Activated CD8-positive, alpha-beta memory T cell treated with anti-CD3 and anti-CD28 coated beads for 36 hours (primary cell): ENCODE measurements around the gene AFG1L. TPM values are rescaled to one million over a fixed set of nuclear protein-coding genes. Genes with fewer than 3 reads are reported as not detected.
"Not testable (repeated sequence)": the region's sequence is repeated elsewhere in the genome, so short reads cannot be mapped to it uniquely, and the experiment has no call there.

Experiments used
- CTCF ChIA-PET: fragments of 350-600 bp; sonication (Branson Sonifier 250); formaldehyde crosslinking; loops from one replicate; lab custom pipeline; 2021; ENCODE audit warnings: antibody characterized with exemption; lab: Charles Lee
- POLR2A ChIA-PET: fragments of 350-600 bp; sonication (Branson Sonifier 250); formaldehyde crosslinking; loops from one replicate; lab custom pipeline; 2021; ENCODE audit warnings: antibody characterized with exemption; lab: Charles Lee
- total RNA-seq, 2 experiments: library from RNA; stranded (reverse); gene quantifications; one replicate each; pipeline ENCODE4 v1.2.3, GENCODE V29; 2021

AFG1L gene
- total RNA-seq, 2 experiments from 2014 or later: 5.1 TPM

- ChIA-PET POLR2A (no interaction called here), CTCF (no interaction called here)
Observed at GRCh38 chr6:108383981-108384380, 89.1 kb downstream of the AFG1L start.

DNA sequence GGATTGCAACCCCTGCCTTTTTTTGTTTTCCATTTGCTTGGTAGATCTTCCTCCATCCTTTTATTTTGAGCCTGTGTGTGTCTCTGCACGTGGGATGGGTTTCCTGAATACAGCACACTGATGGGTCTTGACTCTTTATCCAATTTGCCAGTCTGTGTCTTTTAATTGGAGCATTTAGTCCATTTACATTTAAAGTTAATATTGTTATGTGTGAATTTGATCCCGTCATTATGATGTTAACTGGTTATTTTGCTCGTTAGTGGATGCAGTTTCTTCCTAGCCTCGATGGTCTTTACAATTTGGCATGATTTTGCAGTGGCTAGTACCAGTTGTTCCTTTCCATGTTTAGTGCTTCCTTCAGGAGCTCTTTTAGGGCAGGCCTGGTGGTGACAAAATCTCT, 94.3 kb downstream of the AFG1L start:
- CTCF ChIA-PET, POLR2A ChIA-PET: not testable (repeated sequence)

DNA sequence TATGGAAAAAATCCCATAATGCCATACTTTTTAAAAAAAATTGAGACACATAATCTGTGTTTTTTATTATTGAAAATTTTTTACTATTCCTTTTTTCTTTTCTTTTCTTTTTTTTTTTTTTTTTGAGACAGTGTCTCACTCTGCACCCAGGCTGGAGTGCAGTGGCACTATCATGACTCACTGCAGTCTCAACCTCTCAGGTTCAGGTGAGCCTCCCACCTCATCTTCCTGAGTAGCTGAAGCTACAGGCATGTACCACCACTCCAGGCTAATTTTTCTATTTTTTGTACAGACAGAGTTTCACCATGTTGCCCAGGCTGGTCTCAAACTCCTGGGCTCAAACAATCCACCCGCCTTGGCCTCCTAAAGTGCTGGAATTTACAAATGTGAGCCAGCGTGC, 100.4 kb downstream of the AFG1L start:
- CTCF ChIA-PET: no interaction called here
- POLR2A ChIA-PET: no interaction called here

GRCh38 chr6:108403236-108403635, 108.4 kb downstream of the AFG1L start:
- ChIA-PET POLR2A (no interaction called here), CTCF (no interaction called here)

GRCh38 chr6:108406943-108407342, 112.1 kb downstream of the AFG1L start:
- ChIA-PET CTCF (interaction anchor here (1.2 kb wide), 1 partner anchor 124 kb away, joined by 3 read pairs; no protein-coding TSS in a partner anchor), POLR2A (no interaction called here)

DNA sequence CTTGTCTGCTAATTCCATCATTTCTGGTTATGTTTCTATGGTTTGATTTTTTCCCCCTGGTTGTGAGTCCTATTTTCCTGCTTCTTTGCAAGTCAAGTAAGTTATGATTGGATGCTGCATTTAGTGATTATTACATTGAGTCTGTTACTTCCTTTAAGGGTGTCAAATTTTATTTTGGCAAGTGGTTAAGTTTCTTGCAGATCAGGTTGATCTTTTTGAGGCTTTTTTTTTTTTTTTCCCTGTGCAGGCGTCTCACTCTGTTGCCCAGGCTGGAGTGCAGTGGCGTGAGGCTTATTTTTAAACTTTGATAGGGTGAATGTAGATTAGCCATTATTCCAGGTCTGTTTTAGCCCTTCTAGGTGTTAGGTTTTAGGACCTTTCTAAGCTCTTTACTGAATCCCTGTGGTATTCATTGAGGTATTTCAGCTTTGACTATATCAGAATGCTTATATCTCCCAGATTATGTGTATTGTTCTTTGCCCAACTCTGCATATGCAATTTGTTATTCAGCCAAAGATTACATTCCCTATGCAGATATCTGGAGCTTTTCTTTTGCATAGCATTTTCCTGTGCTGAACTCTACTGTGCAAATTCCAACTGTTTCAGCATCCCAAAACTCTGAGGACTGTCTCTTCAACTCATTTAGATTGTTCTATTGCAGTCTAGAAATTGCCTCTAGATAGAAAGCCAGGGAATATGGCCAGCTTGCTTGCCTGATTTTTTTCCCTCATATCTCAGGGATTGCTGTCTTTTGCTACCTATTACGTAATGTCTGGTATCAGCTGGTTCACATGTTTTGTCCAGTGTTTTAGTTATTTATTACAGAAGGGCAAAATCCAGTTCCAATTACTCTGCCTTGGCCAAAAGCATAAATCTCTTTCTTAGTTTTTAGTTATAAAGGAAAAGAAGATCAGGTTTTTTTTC, 113.3 kb downstream of the AFG1L start:
- CTCF ChIA-PET: interaction anchor here (1.2 kb wide), 1 partner anchor 125 kb away, joined by 3 read pairs; no protein-coding TSS in a partner anchor
- POLR2A ChIA-PET: interaction anchor here (0.6 kb wide), 1 partner anchor 735 kb away, joined by 3 read pairs; no protein-coding TSS in a partner anchor

- ChIA-PET CTCF (no interaction called here), POLR2A (no interaction called here)
Observed at GRCh38 chr6:108408861-108409260, 114.0 kb downstream of the AFG1L start.

GRCh38 chr6:108416047-108416833, 121.4 kb downstream of the AFG1L start:
- POLR2A ChIA-PET, CTCF ChIA-PET: not testable (repeated sequence)

DNA sequence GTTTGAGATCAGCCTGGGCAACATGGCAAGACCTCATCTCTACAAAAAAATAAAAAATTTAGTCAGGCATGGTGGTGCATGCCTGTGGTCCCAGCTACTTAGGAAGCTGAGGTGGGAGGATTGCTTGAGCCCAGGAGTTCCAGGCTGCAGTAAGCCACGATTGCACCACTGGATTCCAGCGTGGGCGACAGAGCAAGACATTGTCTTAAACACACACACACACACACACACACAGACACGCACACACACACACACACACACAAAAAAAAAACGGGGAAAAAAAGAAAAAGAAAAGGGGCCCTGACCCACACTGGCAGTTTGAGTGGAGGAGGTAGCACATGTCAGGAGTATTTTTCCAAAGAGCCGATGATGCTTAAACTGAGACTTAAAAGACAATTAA, 122.2 kb downstream of the AFG1L start:
- ChIA-PET CTCF (no interaction called here), POLR2A (no interaction called here)

DNA sequence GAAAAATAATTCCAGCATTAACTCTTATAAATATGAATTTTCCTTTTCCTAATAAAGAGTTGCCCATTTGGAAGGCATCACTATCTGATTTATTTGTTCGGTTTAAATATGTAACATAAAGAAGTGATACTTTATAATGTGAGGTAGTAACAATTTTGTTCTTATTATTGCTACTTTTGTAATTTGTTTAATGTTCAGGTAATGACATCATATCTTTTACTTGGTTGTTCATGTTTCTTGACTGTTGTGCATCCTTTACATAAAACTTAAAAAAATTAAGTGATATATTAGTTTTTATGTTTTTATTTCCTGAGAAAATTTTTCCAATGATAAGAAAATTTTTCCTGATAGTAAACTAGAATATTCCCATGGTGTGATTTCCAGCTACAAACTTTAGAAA, 124.6 kb downstream of the AFG1L start:
- POLR2A ChIA-PET: no interaction called here
- CTCF ChIA-PET: no interaction called here

GRCh38 chr6:108419934-108420609, 125.2 kb downstream of the AFG1L start:
- ChIA-PET POLR2A (no interaction called here), CTCF (no interaction called here)

DNA sequence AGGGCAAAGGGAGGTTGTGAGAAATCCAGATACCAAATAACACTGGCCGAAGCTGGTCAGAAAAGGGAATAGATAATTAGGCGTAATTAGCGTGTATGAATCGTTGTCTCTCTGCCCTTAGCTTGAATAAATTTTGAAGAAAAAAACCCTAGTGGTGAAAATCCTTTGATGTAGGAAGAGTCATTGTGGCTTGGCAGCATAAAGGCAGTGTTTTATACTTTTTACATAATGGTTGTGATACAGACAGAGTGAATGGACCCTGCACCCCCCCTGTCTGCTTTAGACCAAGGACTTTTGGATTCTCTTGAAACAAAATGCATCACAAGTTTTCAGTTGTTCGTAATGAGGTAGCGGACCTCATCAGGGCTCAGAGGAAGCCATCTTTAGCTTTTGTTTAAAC, 126.5 kb downstream of the AFG1L start:
- POLR2A ChIA-PET: no interaction called here

DNA sequence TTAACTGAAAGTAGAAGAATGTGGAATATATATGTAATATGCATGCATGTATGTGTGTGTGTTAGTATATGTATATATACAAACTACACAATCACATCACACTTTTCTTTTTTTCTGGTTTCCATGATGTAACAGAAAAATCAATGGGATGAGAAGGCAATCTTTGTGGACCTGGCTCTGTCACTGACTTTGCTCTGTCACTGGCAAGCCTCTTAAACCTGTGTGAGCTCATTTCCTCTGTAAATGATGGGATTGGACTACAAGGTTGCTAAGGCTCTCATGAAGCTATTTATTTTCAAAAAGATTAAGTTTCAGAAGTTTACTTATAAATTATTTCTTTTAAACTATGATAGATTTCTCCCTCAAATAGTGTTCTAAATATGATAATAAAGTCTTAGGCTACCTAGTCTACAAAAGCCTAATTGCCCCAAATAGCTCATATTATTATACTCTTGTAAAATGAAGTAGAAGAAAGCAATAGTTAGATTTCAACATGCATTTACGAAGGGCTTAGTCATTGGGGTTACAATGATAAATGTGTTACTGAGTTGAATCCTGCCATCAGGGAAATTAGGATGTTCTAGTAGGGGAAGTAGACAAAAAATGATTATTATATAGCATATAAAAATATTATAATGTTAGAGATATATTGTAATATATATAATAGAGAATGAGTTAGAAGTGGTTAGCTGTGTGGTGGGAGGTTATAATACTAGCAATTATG, 129.3 kb downstream of the AFG1L start:
- POLR2A ChIA-PET: no interaction called here
- CTCF ChIA-PET: no interaction called here

More for the DNA sequence above, 126.5 kb downstream of the AFG1L start:
- CTCF ChIA-PET: no interaction called here

DNA sequence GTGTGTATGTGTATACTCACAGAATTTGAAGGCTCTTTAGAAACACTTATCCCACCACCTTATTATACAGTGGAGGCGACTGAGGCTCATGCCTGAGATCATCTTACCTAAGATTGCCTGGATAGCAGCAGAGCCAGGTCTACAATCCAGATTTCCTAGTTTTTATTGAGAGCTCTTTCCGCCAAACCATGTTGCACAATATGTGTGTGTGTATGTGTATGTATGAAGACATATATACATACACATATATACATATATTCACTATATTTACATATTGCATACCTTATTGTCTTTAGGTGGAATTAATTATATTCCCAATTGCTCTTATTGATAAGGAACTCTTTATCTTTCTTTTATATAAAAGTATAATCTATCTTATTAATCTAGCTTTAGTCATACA, 130.6 kb downstream of the AFG1L start:
- ChIA-PET CTCF (no interaction called here), POLR2A (no interaction called here)

- POLR2A ChIA-PET: no interaction called here
- CTCF ChIA-PET: no interaction called here
Observed at GRCh38 chr6:108432143-108432542, 137.3 kb downstream of the AFG1L start.

DNA sequence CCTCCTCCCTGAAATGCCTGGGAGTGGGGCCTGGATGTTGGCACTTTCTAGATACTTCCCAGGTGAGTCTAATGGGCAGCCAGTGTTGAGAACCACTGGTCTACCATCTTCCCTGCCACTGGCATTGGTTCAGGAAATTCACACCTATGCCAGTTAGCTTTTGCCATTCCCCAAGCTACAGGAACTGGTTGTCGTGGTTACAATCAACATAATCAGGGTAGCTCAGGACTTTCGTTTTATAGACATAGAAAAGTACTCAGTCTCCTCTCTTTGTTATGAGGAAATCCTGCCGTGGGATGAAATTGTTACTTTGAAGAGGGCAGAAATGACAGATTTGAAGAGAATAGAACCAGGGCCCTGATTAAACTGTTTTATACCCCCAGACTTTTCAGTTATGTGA, 137.9 kb downstream of the AFG1L start:
- POLR2A ChIA-PET: no interaction called here
- CTCF ChIA-PET: no interaction called here

- CTCF ChIA-PET: no interaction called here
Observed at GRCh38 chr6:108434222-108434621, 139.4 kb downstream of the AFG1L start.

GRCh38 chr6:108435391-108435790, 140.5 kb downstream of the AFG1L start:
- ChIA-PET CTCF (no interaction called here), POLR2A (no interaction called here)

More at GRCh38 chr6:108434222-108434621, 139.4 kb downstream of the AFG1L start:
- POLR2A ChIA-PET: no interaction called here

GRCh38 chr6:108436771-108437170, 141.9 kb downstream of the AFG1L start:
- POLR2A ChIA-PET: no interaction called here
- CTCF ChIA-PET: interaction anchor here (0.6 kb wide), 1 partner anchor 517 kb away, joined by 3 read pairs; no protein-coding TSS in a partner anchor
